HUES48 (cell line): ENCODE measurements around the gene BIRC7.
A peak's percentile ranks its signal among the peaks of the same experiment; 100 is the strongest.

Experiments
- H3K27ac ChIP-seq: one replicate; pipeline ENCODE4 v1.7.0; 2013; ENCODE audit warnings: low read depth, low read length, inconsistent platforms
- H3K27me3 ChIP-seq: 2 replicates; pipeline ENCODE4 v1.6.1; 2013; ENCODE audit warnings: mild to moderate bottlenecking, low read length; ENCODE audit not compliant: control insufficient read depth, insufficient read depth
- H3K36me3 ChIP-seq: 2 replicates; pipeline ENCODE4 v1.6.1; 2013; ENCODE audit warnings: low read length; ENCODE audit not compliant: control insufficient read depth, insufficient read depth
- H3K4me1 ChIP-seq: 2 replicates; pipeline ENCODE4 v1.6.1; 2013; ENCODE audit warnings: mild to moderate bottlenecking, low read length; ENCODE audit not compliant: control insufficient read depth, insufficient read depth
- H3K4me3 ChIP-seq: 2 replicates; pipeline ENCODE4 v1.5.1; 2013; ENCODE audit warnings: mild to moderate bottlenecking, low read depth, low read length
- H3K9ac ChIP-seq: 2 replicates; pipeline ENCODE4 v1.6.1; 2013; ENCODE audit warnings: mild to moderate bottlenecking, low read depth, low read length, moderate library complexity
- H3K9me3 ChIP-seq: 2 replicates; pipeline ENCODE4 v1.6.1; 2013; ENCODE audit warnings: low read length; ENCODE audit not compliant: control insufficient read depth, insufficient read depth

The BIRC7 gene, protein sequence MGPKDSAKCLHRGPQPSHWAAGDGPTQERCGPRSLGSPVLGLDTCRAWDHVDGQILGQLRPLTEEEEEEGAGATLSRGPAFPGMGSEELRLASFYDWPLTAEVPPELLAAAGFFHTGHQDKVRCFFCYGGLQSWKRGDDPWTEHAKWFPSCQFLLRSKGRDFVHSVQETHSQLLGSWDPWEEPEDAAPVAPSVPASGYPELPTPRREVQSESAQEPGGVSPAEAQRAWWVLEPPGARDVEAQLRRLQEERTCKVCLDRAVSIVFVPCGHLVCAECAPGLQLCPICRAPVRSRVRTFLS

DNA sequence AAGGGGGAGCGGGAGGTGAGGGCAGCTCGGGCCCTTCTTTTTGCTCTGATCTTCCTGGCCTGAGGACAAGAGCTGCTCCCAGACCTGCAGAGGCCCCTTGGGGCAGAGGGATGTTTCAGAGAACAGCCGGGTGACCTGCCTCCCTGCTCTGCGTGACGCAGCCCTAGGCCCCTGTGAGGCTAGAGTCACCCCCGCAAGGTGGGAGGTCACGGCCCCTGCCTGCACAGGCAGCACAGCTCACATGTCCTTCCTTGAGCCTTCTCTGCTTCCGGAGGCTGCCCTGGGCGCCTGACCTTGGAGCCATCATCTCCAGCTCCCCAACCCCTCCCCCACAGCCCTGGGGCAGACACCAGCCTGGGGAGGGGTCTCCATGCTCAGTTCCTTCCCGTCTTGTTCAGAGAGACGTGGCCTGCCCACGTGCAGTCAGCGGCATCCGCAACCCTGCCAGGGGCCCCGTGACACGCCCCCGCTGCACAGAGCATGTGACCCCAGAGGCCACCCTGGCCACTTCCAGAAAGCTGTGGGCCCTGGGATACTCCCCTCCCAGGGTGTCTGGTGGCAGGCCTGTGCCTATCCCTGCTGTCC lies at the start of gene BIRC7:
TSS of gene BIRC7 (plus strand) at position 507 of the 585 bp plus-strand sequence. CDS start 192 bp downstream, outside the sequence.
- H3K4me3 ChIP-seq, result 0 out of 2 replicates have a peak within 1 kb of the TSS, but pooled peaks have one; percentile 29
- H3K27me3 ChIP-seq, result no peaks in the 10 kb centered on the region; the same call in 1 of the 2 replicates
- no peak within 1 kb of the TSS for H3K9ac ChIP-seq
- no peaks in the 10 kb centered on the region for H3K9me3 ChIP-seq
- no peak within 1 kb of the TSS for H3K27ac ChIP-seq
- H3K36me3 ChIP-seq, result no peaks in the 10 kb centered on the region
- peaks cover 11% of the 10 kb centered on the region for H3K4me1 ChIP-seq

DNA sequence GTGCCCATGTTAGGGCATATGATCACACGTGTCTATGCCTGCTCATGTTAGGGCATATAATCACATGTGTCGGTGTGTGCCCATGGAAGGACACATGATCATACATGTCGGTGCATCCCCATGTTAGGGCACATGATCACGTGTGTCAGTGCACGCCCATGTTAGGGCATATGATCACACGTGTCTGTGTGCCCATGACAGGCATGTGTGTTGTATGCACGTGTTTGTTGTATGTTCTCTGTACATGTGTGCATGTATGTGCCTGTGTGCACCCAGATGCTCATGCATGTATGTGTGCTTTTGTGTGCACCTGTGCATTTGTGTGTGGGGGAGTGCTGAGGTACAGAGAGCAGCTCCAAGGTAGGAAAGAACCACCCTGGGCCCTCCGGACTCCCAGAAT lies 49.6 kb upstream of the BIRC7 start:
- Histone ChIP-seq H3K4me3 (no peak overlapping the region), H3K36me3 (no peaks in the 10 kb centered on the region), H3K27ac (no peak overlapping the region), H3K9ac (no peak overlapping the region), H3K27me3 (no peaks in the 10 kb centered on the region), H3K9me3 (no peaks in the 10 kb centered on the region), H3K4me1 (no peaks in the 10 kb centered on the region)

DNA sequence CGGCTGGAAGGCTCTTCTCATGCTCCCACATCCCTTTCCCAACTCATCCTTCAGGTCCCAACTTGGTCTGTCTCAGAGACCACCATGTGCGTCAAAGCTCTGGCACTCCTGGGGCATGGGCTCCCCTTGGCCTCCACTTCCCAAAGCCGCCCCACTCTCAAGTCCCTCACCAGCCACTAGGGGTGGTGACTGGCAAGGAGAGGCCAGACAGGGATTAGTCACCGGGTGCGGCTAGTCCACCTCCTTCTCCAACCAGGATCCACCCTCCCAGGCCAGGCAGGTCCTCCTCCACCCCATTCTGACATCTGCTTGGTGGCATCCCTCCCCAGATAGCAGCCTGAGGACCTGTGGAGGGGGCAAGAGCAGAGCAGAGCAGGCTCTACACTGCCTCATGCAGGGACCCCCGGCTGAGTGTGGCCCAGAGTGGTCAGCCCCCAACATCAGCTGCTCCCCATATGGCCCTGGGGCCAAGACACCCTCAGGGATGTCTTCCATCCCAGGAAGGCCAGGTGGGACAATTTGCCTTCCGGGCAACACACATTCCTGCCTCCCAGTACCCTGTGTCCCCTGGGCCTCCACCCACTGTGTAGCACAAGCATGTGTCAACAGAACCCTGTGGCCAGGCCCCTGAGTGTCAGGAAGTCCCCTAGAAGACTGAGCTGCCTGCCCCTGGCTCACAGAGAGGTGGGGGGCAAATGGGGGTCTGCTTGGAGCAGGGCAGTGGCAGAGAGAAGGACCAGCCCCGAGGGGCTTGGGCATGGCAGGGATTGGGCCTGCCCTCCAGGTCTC lies 49.0 kb upstream of the BIRC7 start:
- Histone ChIP-seq H3K9ac (no peak overlapping the region), H3K4me3 (no peak overlapping the region), H3K36me3 (no peaks in the 10 kb centered on the region), H3K4me1 (no peaks in the 10 kb centered on the region), H3K9me3 (no peaks in the 10 kb centered on the region), H3K27ac (no peak overlapping the region), H3K27me3 (no peaks in the 10 kb centered on the region)

DNA sequence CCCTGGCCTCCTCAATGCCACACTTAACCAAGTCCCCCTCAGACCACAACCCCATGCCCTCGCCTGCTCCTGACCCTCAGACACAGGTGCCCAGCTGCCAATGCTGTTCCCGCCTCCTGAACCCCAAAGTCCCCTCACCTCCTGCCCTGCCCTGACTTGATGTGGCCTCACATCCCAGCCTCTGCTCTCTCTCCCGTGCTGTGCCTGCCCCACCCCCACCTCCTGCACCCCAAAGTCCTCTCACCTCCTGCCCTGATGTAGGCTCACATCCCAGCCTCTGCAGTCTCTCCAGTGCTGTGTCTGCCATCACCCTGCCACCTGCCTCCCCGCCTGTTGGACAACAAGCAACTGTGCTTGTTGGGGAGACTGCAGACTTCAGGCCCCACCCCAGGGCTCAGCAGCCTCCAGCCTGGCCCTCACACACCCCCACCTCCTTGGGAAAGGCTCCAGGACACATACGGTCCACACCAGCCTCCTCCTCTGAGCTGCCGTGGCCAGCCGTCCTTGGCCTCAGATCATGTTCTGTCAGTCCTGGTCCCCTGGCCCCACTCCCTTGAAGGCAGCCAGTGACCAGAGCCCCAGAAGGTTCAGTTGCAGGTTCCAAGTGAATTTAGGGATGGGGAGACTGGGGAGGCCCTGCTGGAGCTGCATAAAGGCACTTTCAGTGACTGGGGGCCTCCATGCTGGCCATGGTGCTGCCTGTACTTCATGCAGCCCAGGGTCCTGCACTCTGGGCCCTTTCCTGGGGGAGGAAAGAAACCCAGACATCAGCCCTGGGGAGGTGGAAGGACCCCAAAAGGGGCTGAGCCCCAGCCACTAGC lies 48.2 kb upstream of the BIRC7 start:
- Histone ChIP-seq H3K9ac (no peak overlapping the region), H3K4me1 (no peaks in the 10 kb centered on the region), H3K27ac (no peak overlapping the region)

DNA sequence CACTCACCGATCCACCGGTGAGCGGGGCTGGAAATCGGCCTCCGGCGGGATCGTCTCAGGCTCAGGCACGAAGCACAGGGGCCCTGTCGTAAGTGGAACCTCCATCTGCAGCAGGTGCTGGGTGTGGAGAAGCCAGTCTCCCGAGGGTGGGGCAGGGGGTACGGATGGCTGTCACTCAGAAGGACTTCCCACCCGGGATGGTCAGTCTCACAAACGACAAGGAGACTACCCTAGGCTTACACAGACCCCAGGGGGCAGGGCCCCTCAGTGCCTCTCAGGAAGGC lies 47.6 kb upstream of the BIRC7 start:
- Histone ChIP-seq H3K9me3 (no peaks in the 10 kb centered on the region), H3K9ac (no peak overlapping the region), H3K36me3 (no peaks in the 10 kb centered on the region), H3K4me1 (no peaks in the 10 kb centered on the region), H3K27me3 (no peaks in the 10 kb centered on the region), H3K27ac (no peak overlapping the region), H3K4me3 (no peak overlapping the region)

More for the DNA sequence above, 48.2 kb upstream of the BIRC7 start:
- H3K36me3 ChIP-seq, result no peaks in the 10 kb centered on the region
- H3K9me3 ChIP-seq, result no peaks in the 10 kb centered on the region
- no peaks in the 10 kb centered on the region for H3K27me3 ChIP-seq
- no peak overlapping the region for H3K4me3 ChIP-seq

DNA sequence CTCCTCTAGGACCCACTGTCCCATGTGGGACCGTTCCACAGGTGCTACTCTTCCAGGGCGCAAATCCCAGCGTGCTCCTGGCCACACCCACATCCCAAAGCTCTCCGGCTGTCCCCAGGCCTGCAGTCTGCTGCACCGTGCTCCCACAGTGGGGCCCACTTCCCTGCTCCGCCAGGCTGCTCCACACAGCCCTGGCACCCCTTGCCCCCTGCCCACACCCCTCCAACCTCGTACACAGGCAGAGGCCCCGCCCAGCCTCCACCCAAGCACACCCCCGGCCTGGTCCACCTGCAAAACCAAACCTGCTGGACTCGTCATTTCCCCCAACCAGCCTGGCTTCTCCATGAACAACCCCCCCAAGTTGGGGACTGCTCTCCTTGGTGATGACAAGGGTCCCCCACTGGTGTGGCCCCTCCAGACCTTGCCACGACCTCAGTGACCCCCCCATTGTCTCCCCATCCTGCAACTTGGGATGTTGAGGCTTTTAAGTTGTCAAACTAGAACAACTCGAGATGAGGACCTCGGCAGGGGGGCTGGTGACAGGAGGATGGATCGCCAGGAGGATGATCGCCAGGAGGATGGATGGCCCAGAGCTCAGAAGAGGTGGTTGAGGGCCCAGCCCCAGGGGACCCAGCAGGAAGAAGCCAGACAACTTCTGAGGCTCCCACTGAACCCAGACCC lies 46.9 kb upstream of the BIRC7 start:
- no peaks in the 10 kb centered on the region for H3K36me3 ChIP-seq
- no peak overlapping the region for H3K4me3 ChIP-seq
- H3K4me1 ChIP-seq, result no peaks in the 10 kb centered on the region
- no peak overlapping the region for H3K9ac ChIP-seq
- H3K27me3 ChIP-seq, result no peaks in the 10 kb centered on the region
- no peak overlapping the region for H3K27ac ChIP-seq
- no peaks in the 10 kb centered on the region for H3K9me3 ChIP-seq

DNA sequence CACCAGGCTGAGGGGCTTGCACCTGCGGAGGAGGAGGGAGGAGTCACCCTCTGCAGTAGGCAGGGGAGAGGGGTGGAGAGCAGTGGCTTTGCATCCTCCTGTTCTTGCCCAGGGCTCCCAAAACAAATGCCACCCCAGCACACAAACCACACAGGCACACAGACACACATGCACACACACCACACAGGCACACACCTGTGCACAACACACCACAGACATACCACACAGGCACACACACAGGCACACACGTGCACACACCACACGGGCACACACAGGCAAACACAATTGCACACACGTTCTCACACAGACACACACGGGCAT lies 46.4 kb upstream of the BIRC7 start:
- Histone ChIP-seq H3K27me3 (no peaks in the 10 kb centered on the region), H3K4me3 (no peak overlapping the region), H3K36me3 (no peaks in the 10 kb centered on the region), H3K27ac (no peak overlapping the region), H3K4me1 (no peaks in the 10 kb centered on the region), H3K9ac (no peak overlapping the region), H3K9me3 (no peaks in the 10 kb centered on the region)

DNA sequence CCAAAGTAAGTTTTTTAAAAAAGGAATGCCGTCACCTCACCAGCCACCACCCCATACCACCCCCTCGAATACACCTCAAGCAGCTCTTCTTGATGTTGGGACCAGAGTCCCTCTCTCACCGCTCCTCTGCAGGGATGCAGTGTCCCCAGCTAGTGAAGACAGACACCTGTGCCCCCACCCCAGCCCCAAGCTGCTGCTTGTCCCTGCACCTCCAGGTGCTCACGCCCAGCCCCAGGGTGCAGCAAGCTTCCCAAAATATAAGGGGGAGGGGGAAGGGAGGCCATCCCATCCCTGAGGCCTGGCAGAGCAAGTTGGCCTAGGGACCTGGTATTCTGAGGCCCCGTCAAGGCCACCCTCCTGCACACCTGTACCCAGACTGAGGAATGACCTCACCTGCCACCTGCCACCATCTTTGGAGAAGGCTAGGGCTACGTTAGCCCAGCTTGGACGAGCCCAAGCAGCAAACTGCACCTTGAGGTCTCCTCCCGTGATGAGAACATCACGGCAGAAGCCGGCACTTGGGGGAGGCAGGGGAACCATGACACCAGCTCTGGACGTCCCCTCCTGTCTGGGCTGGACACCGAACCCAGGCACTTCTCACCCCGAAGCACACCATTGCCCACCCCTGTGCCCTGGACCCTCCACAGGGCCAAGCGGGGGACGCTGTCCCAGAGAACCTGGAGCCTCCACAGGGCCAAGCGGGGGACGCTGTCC lies 45.7 kb upstream of the BIRC7 start:
- no peak overlapping the region for H3K4me3 ChIP-seq
- no peak overlapping the region for H3K27ac ChIP-seq
- H3K9ac ChIP-seq, result no peak overlapping the region
- H3K27me3 ChIP-seq, result no peaks in the 10 kb centered on the region
- peaks cover 4% of the 10 kb centered on the region for H3K36me3 ChIP-seq
- no peaks in the 10 kb centered on the region for H3K4me1 ChIP-seq
- no peaks in the 10 kb centered on the region for H3K9me3 ChIP-seq

DNA sequence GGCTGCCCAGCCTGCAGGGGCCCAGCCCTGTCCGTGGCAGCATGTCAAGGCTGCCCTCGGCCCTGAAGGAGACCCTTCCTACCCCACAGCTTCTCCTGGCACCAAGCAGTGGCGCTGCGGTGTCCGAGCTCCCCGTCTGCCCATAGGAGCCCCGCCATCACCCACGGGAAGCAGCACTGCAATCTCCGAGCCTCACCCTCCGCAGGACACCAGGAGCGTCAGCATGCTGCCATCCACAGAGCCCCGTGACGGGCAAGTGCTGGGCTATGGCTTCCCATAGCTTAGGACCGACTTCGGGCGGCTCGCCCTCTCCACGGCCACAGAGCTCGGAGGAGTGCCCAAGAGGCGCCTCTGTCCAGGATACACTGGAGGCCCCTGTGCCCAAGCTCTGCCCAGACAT lies 44.9 kb upstream of the BIRC7 start:
- peaks cover 12% of the 10 kb centered on the region for H3K36me3 ChIP-seq
- H3K27me3 ChIP-seq, result no peaks in the 10 kb centered on the region
- no peak overlapping the region for H3K4me3 ChIP-seq
- no peak overlapping the region for H3K9ac ChIP-seq
- H3K27ac ChIP-seq, result no peak overlapping the region
- no peaks in the 10 kb centered on the region for H3K4me1 ChIP-seq
- no peaks in the 10 kb centered on the region for H3K9me3 ChIP-seq

DNA sequence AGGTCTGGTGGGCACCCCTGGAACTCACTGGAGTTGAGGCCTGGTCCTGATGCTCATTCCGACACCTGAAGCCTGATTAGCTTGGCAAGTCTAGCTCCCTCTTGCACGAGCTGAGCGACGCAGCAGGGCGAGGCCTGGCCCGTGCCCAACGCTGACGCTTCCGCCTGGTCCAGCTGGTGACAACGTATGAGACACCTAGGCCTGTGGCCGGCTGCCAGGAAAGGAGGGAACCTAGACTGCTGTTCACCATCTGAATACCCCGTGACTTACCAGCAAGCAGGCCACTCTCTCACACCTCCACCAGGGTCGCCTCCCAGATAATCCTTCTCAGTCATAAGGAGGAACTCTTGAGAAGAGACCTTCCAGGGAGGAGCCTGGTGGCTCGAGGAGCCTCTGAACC lies 44.3 kb upstream of the BIRC7 start:
- Histone ChIP-seq H3K27ac (no peak overlapping the region), H3K4me3 (no peak overlapping the region), H3K9me3 (no peaks in the 10 kb centered on the region)

More for the DNA sequence above, 44.3 kb upstream of the BIRC7 start:
- Histone ChIP-seq H3K4me1 (no peaks in the 10 kb centered on the region), H3K36me3 (peaks cover 18% of the 10 kb centered on the region), H3K9ac (no peak overlapping the region), H3K27me3 (no peaks in the 10 kb centered on the region)
